BJ (cell line): ENCODE results near the gene GLS. TPM values are rescaled to one million over a fixed set of nuclear protein-coding genes. Genes with fewer than 3 reads are reported as not detected.

ENCODE experiments used
- CTCF ChIA-PET: fragments of 350-600 bp; formaldehyde crosslinking; extraction: SDS; loops from one replicate; lab custom pipeline; 2021; ENCODE audit warnings: antibody characterized with exemption, inconsistent platforms; lab: Yijun Ruan, JAX
- POLR2A ChIA-PET: fragments of 300-600 bp; sonication (Branson Sonifier 250); formaldehyde crosslinking; extraction: SDS; loops from one replicate; lab custom pipeline; 2021; ENCODE audit warnings: antibody characterized with exemption; lab: Charles Lee
- DNase-seq: peaks from one replicate; pipeline ENCODE4 v3.0.0-alpha.2; 2011; ENCODE audit warnings: low read depth
- H3K27me3 ChIP-seq: 2 replicates; pipeline ENCODE4 v1.6.0; 2011; ENCODE audit warnings: low read length; ENCODE audit not compliant: control insufficient read depth, insufficient read depth
- H3K36me3 ChIP-seq: 2 replicates; pipeline ENCODE4 v1.5.1; 2011; ENCODE audit warnings: low read length; ENCODE audit not compliant: control insufficient read depth, insufficient read depth
- H3K4me3 ChIP-seq: 2 replicates; pipeline ENCODE4 v1.5.1; 2011; ENCODE audit warnings: low read depth, mild to moderate bottlenecking, control low read depth, low read length
- polyA plus RNA-seq: library from polyadenylated mRNA; depleted of rRNA; stranded (reverse); fragments of >200 nt; gene quantifications from 2 replicates; pipeline ENCODE4 v1.2.3, GENCODE V29; 2011
- TF ChIP-seq, protein P1 (sequence below): IDR thresholded peaks from 2 replicates; pipeline ENCODE4 v1.5.1; 2011; ENCODE audit warnings: low read depth, mild to moderate bottlenecking, control low read depth, inconsistent platforms, low read length, moderate library complexity; ENCODE audit not compliant: insufficient read depth

Gene GLS
- polyA plus RNA-seq, 1 experiment, result 132 TPM

DNA sequence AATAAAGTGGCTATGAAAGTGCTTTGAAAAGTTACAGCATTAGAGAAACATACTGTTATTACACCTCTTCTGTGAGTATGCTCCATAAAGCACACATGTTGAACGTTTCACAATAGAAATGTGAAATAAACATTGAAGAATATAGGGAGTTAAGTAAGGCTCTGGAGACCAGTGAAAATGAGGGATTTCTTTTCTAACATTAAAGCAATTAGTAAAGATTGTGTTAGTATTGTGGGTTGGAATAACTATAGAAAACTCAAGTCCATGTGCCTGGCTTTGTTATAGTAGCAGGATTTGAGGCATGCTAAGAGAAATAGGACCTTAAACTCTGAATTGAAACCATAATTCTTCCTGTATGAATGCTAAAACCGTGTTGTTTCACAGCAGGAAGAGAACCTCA lies 63.1 kb downstream of the GLS start:
- TF ChIP-seq, protein P1, sequence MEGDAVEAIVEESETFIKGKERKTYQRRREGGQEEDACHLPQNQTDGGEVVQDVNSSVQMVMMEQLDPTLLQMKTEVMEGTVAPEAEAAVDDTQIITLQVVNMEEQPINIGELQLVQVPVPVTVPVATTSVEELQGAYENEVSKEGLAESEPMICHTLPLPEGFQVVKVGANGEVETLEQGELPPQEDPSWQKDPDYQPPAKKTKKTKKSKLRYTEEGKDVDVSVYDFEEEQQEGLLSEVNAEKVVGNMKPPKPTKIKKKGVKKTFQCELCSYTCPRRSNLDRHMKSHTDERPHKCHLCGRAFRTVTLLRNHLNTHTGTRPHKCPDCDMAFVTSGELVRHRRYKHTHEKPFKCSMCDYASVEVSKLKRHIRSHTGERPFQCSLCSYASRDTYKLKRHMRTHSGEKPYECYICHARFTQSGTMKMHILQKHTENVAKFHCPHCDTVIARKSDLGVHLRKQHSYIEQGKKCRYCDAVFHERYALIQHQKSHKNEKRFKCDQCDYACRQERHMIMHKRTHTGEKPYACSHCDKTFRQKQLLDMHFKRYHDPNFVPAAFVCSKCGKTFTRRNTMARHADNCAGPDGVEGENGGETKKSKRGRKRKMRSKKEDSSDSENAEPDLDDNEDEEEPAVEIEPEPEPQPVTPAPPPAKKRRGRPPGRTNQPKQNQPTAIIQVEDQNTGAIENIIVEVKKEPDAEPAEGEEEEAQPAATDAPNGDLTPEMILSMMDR, result no peak

DNA sequence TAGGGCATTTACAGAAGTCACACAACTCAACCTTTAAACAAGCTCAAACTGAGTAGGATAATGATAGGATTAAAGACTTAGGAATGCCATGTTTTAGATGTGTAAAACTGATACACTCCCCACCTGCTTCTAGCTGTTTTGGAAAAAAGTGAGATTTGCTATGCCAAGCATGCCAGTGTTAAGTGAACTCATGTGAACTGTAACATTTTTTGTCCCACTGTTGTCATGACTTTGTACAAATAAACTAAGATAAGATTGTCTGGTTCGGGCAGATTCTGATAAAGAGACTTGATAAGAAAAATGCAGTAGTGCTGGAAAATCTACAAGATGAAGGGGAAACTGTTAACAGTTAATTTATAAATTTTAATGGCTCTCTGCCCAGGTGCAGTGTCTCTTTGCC lies 66.5 kb downstream of the GLS start:
- ChIA-PET POLR2A (interaction anchor here (0.6 kb wide), 2 partner anchors 62 to 66 kb away, joined by 3 to 4 read pairs; partner anchors contain the start of gene GLS), CTCF (interaction anchor here (0.6 to 1.8 kb wide), 6 partner anchors 14 to 153 kb away, joined by 3 to 4 read pairs (median 3); no protein-coding TSS in a partner anchor)
- Histone ChIP-seq H3K4me3 (no peak overlapping the region), H3K36me3 (no peaks in the 10 kb centered on the region), H3K27me3 (no peaks in the 10 kb centered on the region)
- no peak for DNase-seq
- TF ChIP-seq, protein P1, result no peak

More for the DNA sequence above, 63.1 kb downstream of the GLS start:
- Histone ChIP-seq H3K4me3 (no peak overlapping the region), H3K36me3 (no peaks in the 10 kb centered on the region), H3K27me3 (no peaks in the 10 kb centered on the region)
- CTCF ChIA-PET, result no interaction called here
- DNase-seq, result no peak
- POLR2A ChIA-PET, result no interaction called here

DNA sequence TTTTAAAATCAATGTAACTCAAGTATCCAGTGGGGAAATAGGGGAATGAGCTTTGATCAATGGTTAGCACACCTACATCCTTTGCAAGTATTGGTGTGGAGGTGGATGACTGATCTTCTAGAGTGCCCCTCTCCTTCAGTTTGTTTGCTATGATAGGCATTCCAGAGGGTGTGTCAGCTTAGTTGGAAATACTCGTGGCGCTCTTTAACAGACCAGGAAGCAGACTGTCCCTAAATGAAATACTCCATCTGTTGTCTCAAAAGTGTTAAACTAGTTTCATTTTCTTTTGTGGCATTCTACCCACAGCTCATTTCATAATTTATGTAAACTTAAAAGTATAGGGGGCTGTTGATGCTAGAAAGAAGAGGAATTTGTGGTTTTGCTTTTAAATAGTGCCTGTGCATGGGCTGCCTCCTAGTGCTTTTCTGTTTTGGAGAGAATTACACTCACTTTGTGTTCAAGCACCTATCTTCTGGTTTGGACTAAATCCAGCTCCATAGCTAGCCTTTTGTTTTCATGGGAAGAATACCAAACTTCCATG lies 67.2 kb downstream of the GLS start:
- H3K27me3 ChIP-seq, result no peaks in the 10 kb centered on the region
- TF ChIP-seq, protein P1, result peak; percentile 25; the same call in 1 of the 2 replicates
- POLR2A ChIA-PET, result interaction anchor here (0.6 kb wide), 3 partner anchors 20 to 67 kb away, joined by 3 to 4 read pairs (median 3); partner anchors contain the start of gene GLS
- no peaks in the 10 kb centered on the region for H3K36me3 ChIP-seq
- no peak overlapping the region for H3K4me3 ChIP-seq
- CTCF ChIA-PET, result interaction anchor here (0.7 to 1.8 kb wide), 5 partner anchors 14 to 154 kb away, joined by 3 to 4 read pairs (median 3); no protein-coding TSS in a partner anchor
- peak; percentile 28 for DNase-seq

DNA sequence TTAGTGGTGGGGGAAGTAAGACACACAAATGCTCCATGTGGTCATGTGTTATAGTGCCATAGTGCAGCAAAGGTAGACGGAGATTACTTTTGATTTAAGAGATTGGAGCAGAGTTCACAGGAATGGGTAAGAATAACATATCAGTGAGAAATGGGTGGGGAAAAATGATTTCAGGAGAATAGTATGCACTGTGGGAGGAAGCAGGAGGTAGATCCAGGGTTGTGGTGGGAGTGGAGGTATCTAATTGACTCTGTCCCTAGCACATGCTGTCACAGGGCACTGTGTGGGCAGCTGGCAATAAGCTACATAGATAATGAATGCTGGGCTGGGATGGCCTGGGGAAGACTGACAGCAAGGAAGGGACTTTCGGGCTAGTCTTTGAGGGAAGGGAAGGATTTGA lies 68.0 kb downstream of the GLS start:
- H3K4me3 ChIP-seq, result no peak overlapping the region
- TF ChIP-seq, protein P1, result no peak
- POLR2A ChIA-PET, result no interaction called here
- H3K36me3 ChIP-seq, result no peaks in the 10 kb centered on the region
- no peak for DNase-seq
- H3K27me3 ChIP-seq, result no peaks in the 10 kb centered on the region
- CTCF ChIA-PET, result no interaction called here

DNA sequence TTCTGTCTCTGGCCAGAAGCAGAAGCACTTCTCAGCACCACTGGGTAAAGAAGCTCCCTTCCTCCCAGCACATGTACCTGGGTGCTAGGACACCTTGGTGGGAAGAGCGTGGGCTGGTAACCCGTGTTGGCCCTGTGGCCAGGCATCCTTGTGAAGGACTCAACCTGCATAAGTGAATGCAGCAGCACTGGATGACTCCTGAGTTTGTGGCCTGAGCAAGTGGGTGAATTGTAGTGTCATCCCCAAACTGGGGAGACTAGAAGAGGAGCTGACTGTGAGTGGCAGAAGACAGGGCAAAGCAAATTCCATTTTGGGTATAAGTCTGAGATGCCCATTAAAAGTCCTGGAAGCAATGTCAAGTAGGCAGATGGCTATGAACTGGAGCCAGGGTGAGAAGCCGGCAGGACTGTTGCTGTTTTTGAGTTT lies 70.0 kb downstream of the GLS start:
- CTCF ChIA-PET, result interaction anchor here (0.8 kb wide), 1 partner anchor 169 kb away, joined by 3 read pairs; no protein-coding TSS in a partner anchor
- H3K27me3 ChIP-seq, result no peaks in the 10 kb centered on the region
- H3K36me3 ChIP-seq, result no peaks in the 10 kb centered on the region
- H3K4me3 ChIP-seq, result no peak overlapping the region
- DNase-seq, result no peak
- POLR2A ChIA-PET, result interaction anchor here (0.6 kb wide), 1 partner anchor 134 kb away, joined by 6 read pairs; no protein-coding TSS in a partner anchor
- TF ChIP-seq, protein P1, result no peak
